ENCODE data around the gene ZNF750. TPM values are rescaled to one million over a fixed set of nuclear protein-coding genes. Genes with fewer than 3 reads are reported as not detected.

The ZNF750 gene
- total and polyA plus RNA-seq, 2 of the 13 experiments (the other 11 are each of a cell fraction or from before 2014, with no cell fraction given): not detected

DNA sequence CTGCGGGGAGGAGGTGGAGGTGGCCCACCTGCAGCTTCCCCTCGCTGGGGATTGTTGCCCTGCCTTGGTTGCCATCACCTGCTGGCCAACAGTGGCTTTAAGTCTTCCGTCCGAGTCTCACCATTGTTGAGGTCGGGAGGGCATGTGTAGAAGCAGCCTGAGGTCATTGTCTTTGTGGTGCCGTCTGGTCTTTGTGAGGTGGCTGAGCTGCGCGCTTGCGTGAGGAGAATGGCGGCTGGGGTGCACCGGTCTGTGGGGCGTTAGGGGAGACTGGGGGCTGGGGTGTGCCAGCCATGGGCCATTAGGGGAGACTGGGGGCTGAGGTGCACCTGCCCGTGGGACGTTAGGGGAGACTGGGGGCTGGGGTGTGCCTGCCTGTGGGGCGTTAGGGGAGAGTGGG is 36.2 kb downstream of the ZNF750 start:
- ChIA-PET POLR2A (no interaction called here), CTCF (ENCODE audit: low intra/inter-chr PET ratio, low total read pairs) (no interaction called here)
- in situ Hi-C loops (cut with HindIII; ENCODE audit: extremely low pct_ligation_motif_present, low pct_unique_long_range_greater_than_20kb) (no loop called here), intact Hi-C loops (cut with micrococcal nuclease; ENCODE audit: unreplicated experiment) (no loop called here)
- peaks cover 23 to 45% of the 10 kb centered on the region in 2 experiments; a peak in 4 of 5 replicates for H3K36me3 ChIP-seq (replicated peaks in 1 of 2; ENCODE audit: control insufficient read depth in 1 of 2, insufficient read depth in 2 of 2, low read length in 2 of 2)
- TF ChIP-seq, protein P1, sequence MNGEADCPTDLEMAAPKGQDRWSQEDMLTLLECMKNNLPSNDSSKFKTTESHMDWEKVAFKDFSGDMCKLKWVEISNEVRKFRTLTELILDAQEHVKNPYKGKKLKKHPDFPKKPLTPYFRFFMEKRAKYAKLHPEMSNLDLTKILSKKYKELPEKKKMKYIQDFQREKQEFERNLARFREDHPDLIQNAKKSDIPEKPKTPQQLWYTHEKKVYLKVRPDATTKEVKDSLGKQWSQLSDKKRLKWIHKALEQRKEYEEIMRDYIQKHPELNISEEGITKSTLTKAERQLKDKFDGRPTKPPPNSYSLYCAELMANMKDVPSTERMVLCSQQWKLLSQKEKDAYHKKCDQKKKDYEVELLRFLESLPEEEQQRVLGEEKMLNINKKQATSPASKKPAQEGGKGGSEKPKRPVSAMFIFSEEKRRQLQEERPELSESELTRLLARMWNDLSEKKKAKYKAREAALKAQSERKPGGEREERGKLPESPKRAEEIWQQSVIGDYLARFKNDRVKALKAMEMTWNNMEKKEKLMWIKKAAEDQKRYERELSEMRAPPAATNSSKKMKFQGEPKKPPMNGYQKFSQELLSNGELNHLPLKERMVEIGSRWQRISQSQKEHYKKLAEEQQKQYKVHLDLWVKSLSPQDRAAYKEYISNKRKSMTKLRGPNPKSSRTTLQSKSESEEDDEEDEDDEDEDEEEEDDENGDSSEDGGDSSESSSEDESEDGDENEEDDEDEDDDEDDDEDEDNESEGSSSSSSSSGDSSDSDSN (CRISPR knock-in tag; IDR thresholded peaks at IDR 0.05): no peak
- no peak for TF ChIP-seq GATAD2A (CRISPR knock-in tag; IDR thresholded peaks at IDR 0.05)
- no peak for TF ChIP-seq TSC22D2 (CRISPR knock-in tag; IDR thresholded peaks at IDR 0.05; ENCODE audit: borderline replicate concordance)
- no peak for TF ChIP-seq ZC3H4 (CRISPR knock-in tag; IDR thresholded peaks at IDR 0.05; ENCODE audit: borderline replicate concordance)
- H3K27me3 ChIP-seq (ENCODE audit: control insufficient read depth in 1 of 2, insufficient read depth in 2 of 2, low read length in 2 of 2): no peaks in the 10 kb centered on the region
- H3K27ac ChIP-seq (ENCODE audit: extremely low read length, insufficient read depth, low read length): no peak overlapping the region
- no peak overlapping the region for H3K9ac ChIP-seq (ENCODE audit: insufficient read depth, low read depth, low read length)
- H4K20me1 ChIP-seq (ENCODE audit: insufficient read depth, low read length): no peaks in the 10 kb centered on the region
- no peaks in the 10 kb centered on the region for H3K9me3 ChIP-seq (ENCODE audit: low read length)
- 98% methylated on average over 15 of the region's 15 CpGs for WGBS (ENCODE audit: low lambda C conversion rate)
- no TSS peak for BruUV-seq (replicated peaks)
- H3K4me3 ChIP-seq (replicated peaks in 1 of 3; ENCODE audit: insufficient read depth in 1 of 3, low read depth in 2 of 3, low read length in 3 of 3): no peak overlapping the region
- no peak for ATAC-seq
- no peak overlapping the region for H2AFZ ChIP-seq (ENCODE audit: low read length)
- no peak overlapping the region for H3K4me2 ChIP-seq (ENCODE audit: low read depth, low read length)
- H3K79me2 ChIP-seq (ENCODE audit: insufficient read depth, low read length): no peaks in the 10 kb centered on the region
- H3K4me1 ChIP-seq (ENCODE audit: insufficient read depth, low read length): no peaks in the 10 kb centered on the region
- DNase-seq (ENCODE audit: low spot score): no peak
- no peak for FAIRE-seq

DNA sequence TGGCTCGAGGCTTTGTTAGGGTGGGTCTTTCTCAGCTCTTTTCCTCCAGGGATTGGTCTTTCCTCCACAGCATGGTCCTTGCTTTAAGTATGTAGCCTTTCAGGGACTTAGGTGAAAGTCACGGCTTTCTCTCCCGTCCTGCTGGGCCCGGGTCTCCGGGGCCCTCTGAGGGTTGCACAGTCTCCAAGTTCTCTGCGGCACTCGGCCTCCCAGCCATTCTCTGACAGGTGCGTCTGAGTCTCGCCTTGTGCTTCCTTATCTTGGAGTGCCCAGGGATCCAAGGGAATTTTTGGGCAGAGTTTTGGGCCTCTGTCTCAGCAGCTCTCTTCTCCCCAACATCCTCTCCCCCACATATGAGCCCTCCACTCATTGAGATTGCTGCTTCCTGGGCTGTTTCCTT is 36.6 kb downstream of the ZNF750 start:
- H3K36me3 ChIP-seq (replicated peaks in 1 of 2; ENCODE audit: control insufficient read depth in 1 of 2, insufficient read depth in 2 of 2, low read length in 2 of 2): peaks cover 23 to 47% of the 10 kb centered on the region in 2 experiments
- BruUV-seq (replicated peaks): no TSS peak
- TF ChIP-seq, protein P2, sequence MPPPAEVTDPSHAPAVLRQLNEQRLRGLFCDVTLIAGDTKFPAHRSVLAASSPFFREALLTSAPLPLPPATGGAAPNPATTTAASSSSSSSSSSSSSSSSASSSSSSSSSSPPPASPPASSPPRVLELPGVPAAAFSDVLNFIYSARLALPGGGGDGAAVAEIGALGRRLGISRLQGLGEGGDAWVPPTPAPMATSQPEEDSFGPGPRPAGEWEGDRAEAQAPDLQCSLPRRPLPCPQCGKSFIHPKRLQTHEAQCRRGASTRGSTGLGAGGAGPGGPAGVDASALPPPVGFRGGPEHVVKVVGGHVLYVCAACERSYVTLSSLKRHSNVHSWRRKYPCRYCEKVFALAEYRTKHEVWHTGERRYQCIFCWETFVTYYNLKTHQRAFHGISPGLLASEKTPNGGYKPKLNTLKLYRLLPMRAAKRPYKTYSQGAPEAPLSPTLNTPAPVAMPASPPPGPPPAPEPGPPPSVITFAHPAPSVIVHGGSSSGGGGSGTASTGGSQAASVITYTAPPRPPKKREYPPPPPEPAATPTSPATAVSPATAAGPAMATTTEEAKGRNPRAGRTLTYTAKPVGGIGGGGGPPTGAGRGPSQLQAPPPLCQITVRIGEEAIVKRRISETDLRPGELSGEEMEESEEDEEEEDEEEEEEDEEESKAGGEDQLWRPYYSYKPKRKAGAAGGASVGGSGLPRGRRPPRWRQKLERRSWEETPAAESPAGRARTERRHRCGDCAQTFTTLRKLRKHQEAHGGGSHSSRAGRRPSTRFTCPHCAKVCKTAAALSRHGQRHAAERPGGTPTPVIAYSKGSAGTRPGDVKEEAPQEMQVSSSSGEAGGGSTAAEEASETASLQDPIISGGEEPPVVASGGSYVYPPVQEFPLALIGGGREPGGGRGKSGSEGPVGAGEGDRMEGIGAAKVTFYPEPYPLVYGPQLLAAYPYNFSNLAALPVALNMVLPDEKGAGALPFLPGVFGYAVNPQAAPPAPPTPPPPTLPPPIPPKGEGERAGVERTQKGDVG (CRISPR knock-in tag; IDR thresholded peaks at IDR 0.05; ENCODE audit: borderline replicate concordance): no peak
- TF ChIP-seq KAT8 (CRISPR knock-in tag; IDR thresholded peaks at IDR 0.05) (no peak), FOSL2 (CRISPR knock-in tag; IDR thresholded peaks at IDR 0.05) (no peak), ELF4 (CRISPR knock-in tag; IDR thresholded peaks at IDR 0.05; ENCODE audit: borderline replicate concordance) (no peak), LCORL (IDR thresholded peaks at IDR 0.05) (no peak), LCORL (CRISPR knock-in tag; IDR thresholded peaks at IDR 0.05) (no peak), HCFC1 (IDR thresholded peaks at IDR 0.05; ENCODE audit: low read depth, low read length) (no peak), NRL (CRISPR knock-in tag; IDR thresholded peaks at IDR 0.05; ENCODE audit: borderline replicate concordance) (no peak), ZNF558 (CRISPR knock-in tag; IDR thresholded peaks at IDR 0.05; ENCODE audit: borderline replicate concordance) (no peak), ZMAT3 (CRISPR knock-in tag; conservative IDR thresholded peaks at IDR 0.05) (no peak), ZNF264 (CRISPR knock-in tag; IDR thresholded peaks at IDR 0.05) (no peak)

More for the DNA sequence above, 36.6 kb downstream of the ZNF750 start:
- in situ Hi-C loops (cut with HindIII; ENCODE audit: extremely low pct_ligation_motif_present, low pct_unique_long_range_greater_than_20kb): no loop called here
- Histone ChIP-seq H3K4me2 (ENCODE audit: low read depth, low read length) (no peak overlapping the region), H3K4me1 (ENCODE audit: insufficient read depth, low read length) (no peaks in the 10 kb centered on the region), H3K9ac (ENCODE audit: insufficient read depth, low read depth, low read length) (no peak overlapping the region), H4K20me1 (ENCODE audit: insufficient read depth, low read length) (no peaks in the 10 kb centered on the region), H3K4me3 (replicated peaks in 1 of 3; ENCODE audit: insufficient read depth in 1 of 3, low read depth in 2 of 3, low read length in 3 of 3) (no peak overlapping the region), H3K27ac (ENCODE audit: extremely low read length, insufficient read depth, low read length) (no peak overlapping the region), H3K9me3 (ENCODE audit: low read length) (no peaks in the 10 kb centered on the region), H2AFZ (ENCODE audit: low read length) (no peak overlapping the region), H3K79me2 (ENCODE audit: insufficient read depth, low read length) (no peaks in the 10 kb centered on the region), H3K27me3 (ENCODE audit: control insufficient read depth in 1 of 2, insufficient read depth in 2 of 2, low read length in 2 of 2) (no peaks in the 10 kb centered on the region)
- intact Hi-C loops (cut with micrococcal nuclease; ENCODE audit: unreplicated experiment): no loop called here
- FAIRE-seq (no peak), ATAC-seq (no peak), DNase-seq (ENCODE audit: low spot score) (no peak)
- ChIA-PET CTCF (ENCODE audit: low intra/inter-chr PET ratio, low total read pairs) (no interaction called here), POLR2A (no interaction called here)
- 95% methylated on average over 9 of the region's 9 CpGs for WGBS (ENCODE audit: low lambda C conversion rate)
